ENCODE results near the gene TM9SF3. TPM values are rescaled to one million over a fixed set of nuclear protein-coding genes. Genes with fewer than 3 reads are reported as not detected.

Gene TM9SF3
- total and polyA plus RNA-seq, 4 donors: 24.4 to 103 (median 66.7) TPM

DNA sequence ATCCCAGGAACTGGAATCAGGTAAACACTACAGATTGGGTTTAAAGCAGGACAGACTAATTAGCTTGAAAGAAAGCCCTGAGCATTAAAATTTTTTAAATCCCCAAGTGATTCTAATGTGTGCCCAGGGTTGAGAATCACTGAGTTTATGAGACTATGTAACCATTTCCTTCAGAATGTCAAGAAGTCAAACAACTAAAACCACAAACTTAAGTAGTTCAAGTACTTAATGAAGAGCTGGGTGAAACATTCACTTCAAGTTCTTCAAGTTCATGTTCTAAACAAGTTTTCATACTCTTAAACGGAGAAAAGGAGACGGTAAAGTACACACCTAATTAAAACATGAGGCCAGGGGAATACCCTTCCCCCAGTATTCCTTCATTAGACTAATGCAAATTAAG lies 44.9 kb downstream of the TM9SF3 start:
- WGBS, 2 donors: 72 to 85% methylated on average over 2 of the region's 2 CpGs
- peak in 2 of 3 donors; percentile 39 to 62 for DNase-seq
- H3K9me3 ChIP-seq (ENCODE audit: control insufficient read depth in 4 of 4, insufficient read depth in 3 of 4, low read length in 3 of 4): no peaks in the 10 kb centered on the region
- H3K4me1 ChIP-seq (ENCODE audit: control insufficient read depth in 5 of 5, insufficient read depth in 5 of 5, low read length in 5 of 5): no peaks in the 10 kb centered on the region
- TF ChIP-seq, protein P1, sequence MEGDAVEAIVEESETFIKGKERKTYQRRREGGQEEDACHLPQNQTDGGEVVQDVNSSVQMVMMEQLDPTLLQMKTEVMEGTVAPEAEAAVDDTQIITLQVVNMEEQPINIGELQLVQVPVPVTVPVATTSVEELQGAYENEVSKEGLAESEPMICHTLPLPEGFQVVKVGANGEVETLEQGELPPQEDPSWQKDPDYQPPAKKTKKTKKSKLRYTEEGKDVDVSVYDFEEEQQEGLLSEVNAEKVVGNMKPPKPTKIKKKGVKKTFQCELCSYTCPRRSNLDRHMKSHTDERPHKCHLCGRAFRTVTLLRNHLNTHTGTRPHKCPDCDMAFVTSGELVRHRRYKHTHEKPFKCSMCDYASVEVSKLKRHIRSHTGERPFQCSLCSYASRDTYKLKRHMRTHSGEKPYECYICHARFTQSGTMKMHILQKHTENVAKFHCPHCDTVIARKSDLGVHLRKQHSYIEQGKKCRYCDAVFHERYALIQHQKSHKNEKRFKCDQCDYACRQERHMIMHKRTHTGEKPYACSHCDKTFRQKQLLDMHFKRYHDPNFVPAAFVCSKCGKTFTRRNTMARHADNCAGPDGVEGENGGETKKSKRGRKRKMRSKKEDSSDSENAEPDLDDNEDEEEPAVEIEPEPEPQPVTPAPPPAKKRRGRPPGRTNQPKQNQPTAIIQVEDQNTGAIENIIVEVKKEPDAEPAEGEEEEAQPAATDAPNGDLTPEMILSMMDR (IDR thresholded peaks at IDR 0.05; ENCODE audit: control extremely low read depth, extremely low read depth): no peak
- peaks cover 3 to 17% (median 14%) of the 10 kb centered on the region in 4 donors for H3K36me3 ChIP-seq (ENCODE audit: control insufficient read depth in 4 of 4, insufficient read depth in 4 of 4, low read length in 4 of 4)
- no peaks in the 10 kb centered on the region for H3K27me3 ChIP-seq (ENCODE audit: control insufficient read depth in 3 of 3, insufficient read depth in 3 of 3, low read length in 2 of 3)
- no peak overlapping the region for H3K4me3 ChIP-seq
- H3K27ac ChIP-seq (ENCODE audit: low read depth in 1 of 2, low read length in 1 of 2): no peak overlapping the region
- H3K9ac ChIP-seq (ENCODE audit: insufficient read depth in 1 of 2, low read length in 2 of 2): no peak overlapping the region
- ATAC-seq (ENCODE audit: insufficient read depth, low FRiP score): peak; percentile 58

DNA sequence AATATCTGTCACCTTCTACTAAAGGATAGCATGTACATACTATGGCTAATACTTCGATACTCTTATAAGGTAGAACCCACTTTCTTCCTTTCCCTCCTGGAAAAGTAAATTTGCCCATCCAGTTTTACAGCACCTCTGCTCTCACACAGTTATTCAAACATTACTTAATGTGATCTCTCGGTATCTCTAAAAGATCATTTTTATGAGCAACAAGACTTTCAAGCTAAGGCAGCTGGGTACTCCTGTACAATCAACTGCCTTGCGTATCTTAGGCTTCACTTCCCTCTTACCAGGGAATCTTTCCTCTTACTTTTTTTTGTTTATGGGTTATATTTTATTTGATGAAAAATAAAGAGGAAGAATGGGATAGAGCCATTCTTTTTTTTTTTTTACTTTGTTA lies 46.6 kb downstream of the TM9SF3 start:
- DNase-seq (no peak), ATAC-seq (ENCODE audit: insufficient read depth, low FRiP score) (no peak)
- Histone ChIP-seq H3K36me3 (ENCODE audit: control insufficient read depth in 4 of 4, insufficient read depth in 4 of 4, low read length in 4 of 4) (peaks cover 3 to 13% (median 12%) of the 10 kb centered on the region in 4 donors), H3K27me3 (ENCODE audit: control insufficient read depth in 3 of 3, insufficient read depth in 3 of 3, low read length in 2 of 3) (no peaks in the 10 kb centered on the region), H3K9ac (ENCODE audit: insufficient read depth in 1 of 2, low read length in 2 of 2) (no peak overlapping the region), H3K4me3 (no peak overlapping the region), H3K4me1 (ENCODE audit: control insufficient read depth in 5 of 5, insufficient read depth in 5 of 5, low read length in 5 of 5) (peaks cover 0 to 3% (median 0%) of the 10 kb centered on the region in 5 donors), H3K27ac (ENCODE audit: low read depth in 1 of 2, low read length in 1 of 2) (no peak overlapping the region), H3K9me3 (ENCODE audit: control insufficient read depth in 4 of 4, insufficient read depth in 3 of 4, low read length in 3 of 4) (no peaks in the 10 kb centered on the region)
- WGBS, 2 donors: 95 to 97% methylated on average over 3 of the region's 3 CpGs
- TF ChIP-seq, protein P1 (IDR thresholded peaks at IDR 0.05; ENCODE audit: control extremely low read depth, extremely low read depth): no peak

DNA sequence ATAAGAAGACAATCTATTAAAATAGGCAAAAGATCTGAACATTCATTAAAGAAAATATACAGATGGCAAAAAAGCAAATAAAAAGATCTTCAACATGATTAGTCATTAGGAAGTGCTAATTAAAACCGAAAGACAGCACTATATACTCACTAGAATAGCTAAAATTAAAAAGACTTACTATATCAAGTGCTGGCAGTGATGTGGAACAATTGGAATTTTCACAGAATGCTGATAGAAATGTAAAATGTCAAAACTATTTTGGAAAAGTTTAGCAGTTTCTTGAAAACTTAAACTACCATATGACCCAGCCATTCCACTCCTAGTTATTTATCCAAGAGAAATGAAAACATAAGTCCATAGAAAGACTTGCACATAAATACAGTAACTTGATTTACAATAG lies 48.1 kb downstream of the TM9SF3 start:
- 98 to 100% methylated on average over 1 of the region's 1 CpG for WGBS, 2 donors

More for the DNA sequence above, 48.1 kb downstream of the TM9SF3 start:
- Histone ChIP-seq H3K4me1 (ENCODE audit: control insufficient read depth in 5 of 5, insufficient read depth in 5 of 5, low read length in 5 of 5) (peaks cover 0 to 3% (median 0%) of the 10 kb centered on the region in 5 donors), H3K9ac (ENCODE audit: insufficient read depth in 1 of 2, low read length in 2 of 2) (no peak overlapping the region), H3K27ac (ENCODE audit: low read depth in 1 of 2, low read length in 1 of 2) (no peak overlapping the region), H3K9me3 (ENCODE audit: control insufficient read depth in 4 of 4, insufficient read depth in 3 of 4, low read length in 3 of 4) (no peaks in the 10 kb centered on the region), H3K4me3 (no peak overlapping the region), H3K36me3 (ENCODE audit: control insufficient read depth in 4 of 4, insufficient read depth in 4 of 4, low read length in 4 of 4) (peaks cover 3 to 12% (median 11%) of the 10 kb centered on the region in 4 donors), H3K27me3 (ENCODE audit: control insufficient read depth in 3 of 3, insufficient read depth in 3 of 3, low read length in 2 of 3) (no peaks in the 10 kb centered on the region)
- DNase-seq (no peak), ATAC-seq (ENCODE audit: insufficient read depth, low FRiP score) (no peak)
- TF ChIP-seq, protein P1 (IDR thresholded peaks at IDR 0.05; ENCODE audit: control extremely low read depth, extremely low read depth): no peak

Data from lung (tissue), 12 donors.